Thyroid gland (tissue), 4 donors: ENCODE results near the gene MANF. TPM values are rescaled to one million over a fixed set of nuclear protein-coding genes. Genes with fewer than 3 reads are reported as not detected.

Experiments
- DNase-seq, 2 donors: peaks; one replicate each; pipeline ENCODE4 v3.0.0-alpha.2; 2019
- H3K27ac ChIP-seq, 3 donors: fragments of 200-600 bp; sonication (generic); 1 replicate in 2 of 3; 2 replicates in 1 of 3; pipeline ENCODE4 v1.5.1; 2016 to 2019; ENCODE audit warnings: mild to moderate bottlenecking in 1 of 3, moderate library complexity in 1 of 3
- H3K27me3 ChIP-seq: fragments of 200-600 bp; sonication (generic); one replicate; pipeline ENCODE4 v1.5.1; 2019
- H3K36me3 ChIP-seq, 2 donors: fragments of 200-600 bp; sonication (generic); one replicate each; pipeline ENCODE4 v1.5.1; 2016 to 2019
- H3K4me1 ChIP-seq, 2 donors: fragments of 200-600 bp; sonication (generic); one replicate each; pipeline ENCODE4 v1.5.1; 2017 to 2019
- H3K4me3 ChIP-seq, 3 donors: fragments of 200-600 bp; sonication (generic); replicated peaks in 1 of 3; 1 replicate in 2 of 3; 2 replicates in 1 of 3; pipeline ENCODE4 v1.5.1; 2016; ENCODE audit warnings: mild to moderate bottlenecking in 1 of 3
- H3K9me3 ChIP-seq: fragments of 200-600 bp; sonication (generic); one replicate; pipeline ENCODE4 v1.5.1; 2017
- CTCF ChIP-seq, 6 experiments: fragments of 200-600 bp in 3 of 6; fragments of 450-650 bp in 3 of 6; sonication (generic) in 3 of 6; IDR thresholded peaks; one replicate each; pipeline ENCODE4 v1.5.1; 2016 to 2019; ENCODE audit warnings: antibody characterized with exemption in 6 of 6, mild to moderate bottlenecking in 2 of 6, inconsistent platforms in 1 of 6, moderate library complexity in 1 of 6
- POLR2A ChIP-seq, 2 donors: fragments of 450-650 bp; IDR thresholded peaks; one replicate each; pipeline ENCODE4 v1.6.1; 2017; ENCODE audit warnings: antibody characterized with exemption in 2 of 2, mild to moderate bottlenecking in 2 of 2, moderate library complexity in 1 of 2
- WGBS, 2 donors: methylation state at CpG; one replicate each; pipeline ENCODE4 v1.1.5; 2017; 5-methylcytosine and 5-hydroxymethylcytosine counted together
- intact Hi-C: fragments of 100-400 bp; cut with DNase I; formaldehyde crosslinking; loops from one replicate; pipeline ENCODE4 v1.15.1; 2023
- total RNA-seq, 4 donors: library from RNA; depleted of rRNA; stranded (reverse); fragments of >200 nt; gene quantifications; one replicate each; pipeline ENCODE4 v1.2.3, GENCODE V29; 2016

Gene MANF
- total RNA-seq, 4 donors from 2014 or later = 79.7 to 312 (median 189) TPM

GRCh38 chr3:51391566-51392354 lies 6.7 kb downstream of the MANF start:
- intact Hi-C loops = loop anchor here (5.0 kb wide), 2 partner anchors 106 to 281 kb away; partner anchors contain the start of gene TEX264
- peak; percentile 23 to 27 for DNase-seq
- TF ChIP-seq CTCF (IDR thresholded peaks at IDR 0.05) (no peak), POLR2A (IDR thresholded peaks at IDR 0.05) (no peak)
- H3K27ac ChIP-seq = peak overlapping the region in 2 of 3 donors; percentile 61 to 68
- no peaks in the 10 kb centered on the region for H3K9me3 ChIP-seq
- peak overlapping the region; percentile 30 to 71 (median 51) for H3K4me3 ChIP-seq
- WGBS, 2 donors = 0% methylated on average over 4 to 19 of the region's 115 CpGs
- H3K4me1 ChIP-seq = peaks cover 44 to 75% of the 10 kb centered on the region in 2 donors
- H3K36me3 ChIP-seq = peaks cover 40 to 60% of the 10 kb centered on the region in 2 donors
- H3K27me3 ChIP-seq = no peaks in the 10 kb centered on the region

GRCh38 chr3:51392355-51393133 lies 7.5 kb downstream of the MANF start:
- H3K4me3 ChIP-seq = peak overlapping the region in 1 of 3 donors; percentile 71
- no peak for DNase-seq
- peak overlapping the region in 2 of 3 donors; percentile 61 to 68 for H3K27ac ChIP-seq
- intact Hi-C loops = loop anchor here (5.0 kb wide), 2 partner anchors 105 to 280 kb away; partner anchors contain the start of gene TEX264
- TF ChIP-seq CTCF (IDR thresholded peaks at IDR 0.05) (no peak), POLR2A (IDR thresholded peaks at IDR 0.05) (no peak)
- peaks cover 36 to 73% of the 10 kb centered on the region in 2 donors for H3K4me1 ChIP-seq
- no peaks in the 10 kb centered on the region for H3K27me3 ChIP-seq
- peaks cover 40 to 60% of the 10 kb centered on the region in 2 donors for H3K36me3 ChIP-seq
- 94 to 97% methylated on average over 32 of the region's 42 CpGs for WGBS, 2 donors
- no peaks in the 10 kb centered on the region for H3K9me3 ChIP-seq

- intact Hi-C loops = loop anchor here (5.0 kb wide), 2 partner anchors 104 to 279 kb away; partner anchors contain the start of gene TEX264
- H3K4me3 ChIP-seq = no peak overlapping the region
- H3K4me1 ChIP-seq = peaks cover 31 to 67% of the 10 kb centered on the region in 2 donors
- no peak for DNase-seq
- H3K36me3 ChIP-seq = peaks cover 42 to 55% of the 10 kb centered on the region in 2 donors
- no peak overlapping the region for H3K27ac ChIP-seq
- H3K9me3 ChIP-seq = no peaks in the 10 kb centered on the region
- TF ChIP-seq POLR2A (IDR thresholded peaks at IDR 0.05) = no peak
- TF ChIP-seq CTCF (IDR thresholded peaks at IDR 0.05) = no peak
- WGBS, 2 donors = 94 to 97% methylated on average over 17 of the region's 17 CpGs
- H3K27me3 ChIP-seq = no peaks in the 10 kb centered on the region
Observed at GRCh38 chr3:51393134-51393495, 8.0 kb downstream of the MANF start.

GRCh38 chr3:51393564-51393963 lies 8.5 kb downstream of the MANF start:
- no peak overlapping the region for H3K27ac ChIP-seq
- peaks cover 46 to 51% of the 10 kb centered on the region in 2 donors for H3K36me3 ChIP-seq
- DNase-seq = no peak

More at GRCh38 chr3:51393564-51393963, 8.5 kb downstream of the MANF start:
- H3K4me3 ChIP-seq = no peak overlapping the region
- TF ChIP-seq POLR2A (IDR thresholded peaks at IDR 0.05) = no peak
- no peak for TF ChIP-seq CTCF (IDR thresholded peaks at IDR 0.05)
- H3K9me3 ChIP-seq = no peaks in the 10 kb centered on the region
- WGBS, 2 donors = 94 to 97% methylated on average over 13 to 14 of the region's 14 CpGs
- intact Hi-C loops = loop anchor here (5.0 kb wide), 2 partner anchors 104 to 279 kb away; partner anchors contain the start of gene TEX264
- peaks cover 29 to 62% of the 10 kb centered on the region in 2 donors for H3K4me1 ChIP-seq
- H3K27me3 ChIP-seq = no peaks in the 10 kb centered on the region
